CD4-positive, alpha-beta memory T cell (primary cell): Measurements from ENCODE around the gene IRF2BP1. TPM values are rescaled to one million over a fixed set of nuclear protein-coding genes. Genes with fewer than 3 reads are reported as not detected.

ENCODE experiments used
- CTCF ChIA-PET: fragments of 350-600 bp; sonication (Branson Sonifier 250); formaldehyde crosslinking; loops from one replicate; lab custom pipeline; 2021; ENCODE audit warnings: inconsistent platforms; ENCODE audit not compliant: partially characterized antibody; lab: Charles Lee
- POLR2A ChIA-PET: fragments of 350-600 bp; sonication (Branson Sonifier 250); formaldehyde crosslinking; loops from one replicate; lab custom pipeline; 2021; ENCODE audit not compliant: partially characterized antibody; lab: Charles Lee
- DNase-seq, 5 donors: peaks; one replicate each; pipeline versions ENCODE4 v3.0.0 to v3.0.0-alpha.2; 2020 to 2022; ENCODE audit warnings: mixed read lengths in 1 of 5
- H3K27ac ChIP-seq: one replicate; pipeline ENCODE4 v1.7.0; 2013; ENCODE audit warnings: low read depth, low read length
- H3K27me3 ChIP-seq: 2 replicates; pipeline ENCODE4 v1.7.0; 2013; ENCODE audit warnings: mild to moderate bottlenecking, low read length, moderate library complexity; ENCODE audit not compliant: insufficient read depth
- H3K36me3 ChIP-seq: 2 replicates; pipeline ENCODE4 v1.7.0; 2013; ENCODE audit warnings: mild to moderate bottlenecking, low read length, moderate library complexity; ENCODE audit not compliant: insufficient read depth
- H3K4me1 ChIP-seq: 2 replicates; pipeline ENCODE4 v1.7.0; 2013; ENCODE audit warnings: mild to moderate bottlenecking, low read length, moderate library complexity; ENCODE audit not compliant: insufficient read depth
- H3K4me3 ChIP-seq, 2 donors: one replicate each; pipeline ENCODE4 v1.7.0; 2013; ENCODE audit warnings: low read length in 2 of 2, mild to moderate bottlenecking in 1 of 2
- H3K9me3 ChIP-seq, 2 donors: one replicate each; pipeline ENCODE4 v1.7.0; 2013; ENCODE audit warnings: low read length in 2 of 2, control low read depth in 1 of 2; ENCODE audit not compliant: control insufficient read depth in 1 of 2
- H3K27ac Mint-ChIP-seq, 7 donors: one replicate each; pipeline ENCODE4 v1.8.0; 2020 to 2021; ENCODE audit warnings: mixed read lengths in 7 of 7, mild to moderate bottlenecking in 6 of 7, inconsistent platforms in 3 of 7, moderate library complexity in 3 of 7
- H3K27me3 Mint-ChIP-seq, 2 donors: one replicate each; pipeline ENCODE4 v1.8.0; 2020 to 2021; ENCODE audit warnings: mixed read lengths in 2 of 2
- H3K36me3 Mint-ChIP-seq, 2 donors: one replicate each; pipeline ENCODE4 v1.8.0; 2020 to 2021; ENCODE audit warnings: mixed read lengths in 2 of 2, inconsistent platforms in 1 of 2, mild to moderate bottlenecking in 1 of 2
- H3K4me1 Mint-ChIP-seq, 4 donors: one replicate each; pipeline ENCODE4 v1.8.0; 2020 to 2021; ENCODE audit warnings: mixed read lengths in 4 of 4, mild to moderate bottlenecking in 1 of 4
- H3K4me3 Mint-ChIP-seq, 8 donors: one replicate each; pipeline ENCODE4 v1.8.0; 2020 to 2021; ENCODE audit warnings: mixed read lengths in 8 of 8, mild to moderate bottlenecking in 7 of 8, moderate library complexity in 6 of 8, inconsistent platforms in 3 of 8
- H3K9me3 Mint-ChIP-seq, 8 donors: one replicate each; pipeline ENCODE4 v1.8.0; 2020 to 2021; ENCODE audit warnings: mixed read lengths in 8 of 8, mild to moderate bottlenecking in 5 of 8, inconsistent platforms in 3 of 8, moderate library complexity in 1 of 8
- intact Hi-C: fragments of 100-400 bp; cut with micrococcal nuclease; formaldehyde crosslinking; loops from one replicate; pipeline ENCODE4 v1.15.1; 2023
- polyA plus RNA-seq, 2 donors: library from polyadenylated mRNA; unstranded; fragments of 300-500 nt; fragmentation: Illumina TruSeq; gene quantifications; one replicate each; pipeline ENCODE4 v1.2.3, GENCODE V29; 2021
- total RNA-seq, 2 experiments: library from RNA; stranded (reverse); gene quantifications; one replicate each; pipeline ENCODE4 v1.2.3, GENCODE V29; 2021

IRF2BP1 gene
- total and polyA plus RNA-seq, 4 experiments from 2014 or later: 2.4 to 35.8 (median 21.0) TPM

GRCh38 chr19:45884682-45885555 lies 1.0 kb downstream of the IRF2BP1 start:
- no peaks in the 10 kb centered on the region for H3K27me3 ChIP-seq
- no peaks in the 10 kb centered on the region for H3K9me3 ChIP-seq
- no peak for DNase-seq
- ChIA-PET CTCF (interaction anchor here (1.2 to 4.2 kb wide), 4 partner anchors 15 to 67 kb away, joined by 3 to 38 read pairs (median 14); partner anchors contain the start of genes FOXA3, MYPOP and SYMPK), POLR2A (interaction anchor here (0.8 to 4.8 kb wide), 8 partner anchors 8 to 193 kb away, joined by 3 to 83 read pairs (median 4); partner anchors contain the start of genes CCDC61, FOXA3, MYPOP and QPCTL)
- peak overlapping the region in 1 of 2 donors; percentile 65 for H3K4me3 ChIP-seq
- Mint-ChIP-seq H3K27ac (peak overlapping the region in 2 of 7 donors; percentile 36 to 68), H3K9me3 (no peaks in the 10 kb centered on the region), H3K4me1 (peaks cover 12 to 39% (median 22%) of the 10 kb centered on the region in 4 donors), H3K27me3 (peaks cover 0 to 3% of the 10 kb centered on the region in 2 donors), H3K4me3 (peak overlapping the region; percentile 10 to 75 (median 58)), H3K36me3 (peaks cover 4 to 13% of the 10 kb centered on the region in 2 donors)
- intact Hi-C loops: loop anchor here (5.0 kb wide), 1 partner anchor 1597 kb away; the partner anchor contains the start of gene KPTN
- no peaks in the 10 kb centered on the region for H3K36me3 ChIP-seq
- H3K27ac ChIP-seq: peak overlapping the region; percentile 68
- H3K4me1 ChIP-seq: peaks cover 40% of the 10 kb centered on the region

- POLR2A ChIA-PET: interaction anchor here (1.1 to 4.8 kb wide), 8 partner anchors 17 to 114 kb away, joined by 3 to 83 read pairs (median 10); partner anchors contain the start of genes CCDC61, FOXA3, MYPOP and SYMPK
- Histone ChIP-seq H3K4me1 (peaks cover 40% of the 10 kb centered on the region), H3K9me3 (no peaks in the 10 kb centered on the region), H3K4me3 (no peak overlapping the region), H3K27me3 (no peaks in the 10 kb centered on the region), H3K36me3 (no peaks in the 10 kb centered on the region), H3K27ac (no peak overlapping the region)
- CTCF ChIA-PET: interaction anchor here (1.1 to 4.2 kb wide), 4 partner anchors 19 to 133 kb away, joined by 4 to 38 read pairs (median 16); partner anchors contain the start of genes FOXA3, MYPOP and SYMPK
- H3K4me1 Mint-ChIP-seq: peaks cover 12 to 39% (median 22%) of the 10 kb centered on the region in 4 donors
- H3K36me3 Mint-ChIP-seq: peaks cover 4 to 13% of the 10 kb centered on the region in 2 donors
- DNase-seq: no peak
- intact Hi-C loops: loop anchor here (1.0 kb wide), 1 partner anchor 67 kb away; no protein-coding TSS in a partner anchor
- peak overlapping the region in 3 of 7 donors; percentile 57 to 72 (median 62) for H3K27ac Mint-ChIP-seq
- H3K9me3 Mint-ChIP-seq: no peaks in the 10 kb centered on the region
- peak overlapping the region in 7 of 8 donors; percentile 8 to 88 (median 56) for H3K4me3 Mint-ChIP-seq
- H3K27me3 Mint-ChIP-seq: peaks cover 0 to 3% of the 10 kb centered on the region in 2 donors
Observed at GRCh38 chr19:45883881-45884681, 1.9 kb downstream of the IRF2BP1 start.

- no peaks in the 10 kb centered on the region for H3K9me3 ChIP-seq
- H3K4me1 ChIP-seq: peaks cover 40% of the 10 kb centered on the region
- no peak overlapping the region for H3K27ac ChIP-seq
- intact Hi-C loops: loop anchor here (1.0 kb wide), 1 partner anchor 66 kb away; no protein-coding TSS in a partner anchor
- no peak overlapping the region for H3K4me3 ChIP-seq
- H3K27me3 Mint-ChIP-seq: peaks cover 1 to 3% of the 10 kb centered on the region in 2 donors
- H3K36me3 Mint-ChIP-seq: peaks cover 4 to 13% of the 10 kb centered on the region in 2 donors
- peak overlapping the region; percentile 16 to 93 (median 83) for H3K27ac Mint-ChIP-seq
- ChIA-PET CTCF (interaction anchor here (1.1 to 4.2 kb wide), 4 partner anchors 19 to 134 kb away, joined by 4 to 38 read pairs (median 16); partner anchors contain the start of genes FOXA3, MYPOP and SYMPK), POLR2A (interaction anchor here (1.1 to 3.2 kb wide), 5 partner anchors 18 to 114 kb away, joined by 3 to 17 read pairs (median 9); partner anchors contain the start of genes CCDC61, FOXA3, MYPOP and SYMPK)
- H3K9me3 Mint-ChIP-seq: no peaks in the 10 kb centered on the region
- no peaks in the 10 kb centered on the region for H3K36me3 ChIP-seq
- peaks cover 12 to 39% (median 25%) of the 10 kb centered on the region in 4 donors for H3K4me1 Mint-ChIP-seq
- peak overlapping the region; percentile 56 to 88 (median 81) for H3K4me3 Mint-ChIP-seq
- DNase-seq: no peak
- no peaks in the 10 kb centered on the region for H3K27me3 ChIP-seq
Observed at GRCh38 chr19:45883586-45883880, 2.4 kb downstream of the IRF2BP1 start.

GRCh38 chr19:45882652-45883585 lies 3.0 kb downstream of the IRF2BP1 start:
- intact Hi-C loops: loop anchor here (1.0 kb wide), 1 partner anchor 66 kb away; no protein-coding TSS in a partner anchor
- Histone ChIP-seq H3K27ac (no peak overlapping the region), H3K36me3 (no peaks in the 10 kb centered on the region), H3K4me1 (peaks cover 40% of the 10 kb centered on the region), H3K9me3 (no peaks in the 10 kb centered on the region), H3K27me3 (no peaks in the 10 kb centered on the region), H3K4me3 (peak overlapping the region in 1 of 2 donors; percentile 24)
- H3K36me3 Mint-ChIP-seq: peaks cover 4 to 13% of the 10 kb centered on the region in 2 donors
- ChIA-PET POLR2A (interaction anchor here (1.1 to 3.2 kb wide), 5 partner anchors 18 to 113 kb away, joined by 3 to 17 read pairs (median 9); partner anchors contain the start of genes CCDC61, FOXA3, MYPOP and SYMPK), CTCF (interaction anchor here (0.9 to 4.2 kb wide), 8 partner anchors 10 to 656 kb away, joined by 4 to 38 read pairs (median 4); partner anchors contain the start of genes FOXA3, MYPOP and SYMPK)
- peaks cover 13 to 40% (median 28%) of the 10 kb centered on the region in 4 donors for H3K4me1 Mint-ChIP-seq
- peak; percentile 76 to 82 (median 81) for DNase-seq
- H3K4me3 Mint-ChIP-seq: peak overlapping the region; percentile 56 to 88 (median 81)
- H3K27ac Mint-ChIP-seq: peak overlapping the region; percentile 16 to 93 (median 83)
- peaks cover 4% of the 10 kb centered on the region in 2 donors for H3K27me3 Mint-ChIP-seq
- H3K9me3 Mint-ChIP-seq: no peaks in the 10 kb centered on the region

GRCh38 chr19:45881909-45882528 lies 3.9 kb downstream of the IRF2BP1 start:
- Mint-ChIP-seq H3K4me1 (peaks cover 18 to 49% (median 31%) of the 10 kb centered on the region in 4 donors), H3K9me3 (no peaks in the 10 kb centered on the region), H3K36me3 (peaks cover 4 to 13% of the 10 kb centered on the region in 2 donors), H3K27me3 (peaks cover 6% of the 10 kb centered on the region in 2 donors), H3K4me3 (peak overlapping the region in 1 of 8 donors; percentile 29), H3K27ac (no peak overlapping the region)
- H3K4me3 ChIP-seq: no peak overlapping the region
- no peaks in the 10 kb centered on the region for H3K27me3 ChIP-seq
- peaks cover 43% of the 10 kb centered on the region for H3K4me1 ChIP-seq
- DNase-seq: no peak
- H3K9me3 ChIP-seq: no peaks in the 10 kb centered on the region
- no peak overlapping the region for H3K27ac ChIP-seq
- POLR2A ChIA-PET: interaction anchor here (2.5 to 3.2 kb wide), 2 partner anchors 18 to 21 kb away, joined by 11 to 17 read pairs; partner anchors contain the start of genes FOXA3, MYPOP and SYMPK
- intact Hi-C loops: no loop called here
- CTCF ChIA-PET: interaction anchor here (0.7 to 4.2 kb wide), 7 partner anchors 11 to 83 kb away, joined by 4 to 38 read pairs (median 4); partner anchors contain the start of genes FOXA3, MYPOP and SYMPK
- H3K36me3 ChIP-seq: no peaks in the 10 kb centered on the region
